Neural progenitor cell (in vitro differentiated cells): ENCODE results near the gene NAT14. TPM values are rescaled to one million over a fixed set of nuclear protein-coding genes. Genes with fewer than 3 reads are reported as not detected.

Source experiments
- DNase-seq: peaks from one replicate; pipeline ENCODE4 v3.0.0-alpha.2; 2016; ENCODE audit warnings: low spot score
- H2AFZ ChIP-seq: fragments of 200-600 bp; sonication (generic); replicated peaks from 2 replicates; pipeline ENCODE4 v1.6.1; 2016; ENCODE audit warnings: antibody characterized with exemption
- H3F3A ChIP-seq: fragments of 200-600 bp; sonication (generic); 2 replicates; pipeline ENCODE4 v1.6.1; 2016; ENCODE audit warnings: antibody characterized with exemption, low read depth
- H3K27ac ChIP-seq: fragments of 200-600 bp; sonication (generic); 2 replicates; pipeline ENCODE4 v1.5.1; 2016; ENCODE audit warnings: mild to moderate bottlenecking
- H3K27me3 ChIP-seq: fragments of 200-600 bp; sonication (generic); 2 replicates; pipeline ENCODE4 v1.6.1; 2016; ENCODE audit warnings: mild to moderate bottlenecking, moderate library complexity
- H3K36me3 ChIP-seq: fragments of 200-600 bp; sonication (generic); 2 replicates; pipeline ENCODE4 v1.5.1; 2016
- H3K4me1 ChIP-seq: fragments of 200-600 bp; sonication (generic); 2 replicates; pipeline ENCODE4 v1.6.1; 2016; ENCODE audit warnings: mixed run types
- H3K4me2 ChIP-seq: fragments of 200-600 bp; sonication (generic); 2 replicates; pipeline ENCODE4 v1.6.1; 2016
- H3K4me3 ChIP-seq: fragments of 200-600 bp; sonication (generic); 2 replicates; pipeline ENCODE4 v1.5.1; 2016
- H3K79me2 ChIP-seq: fragments of 200-600 bp; sonication (generic); 2 replicates; pipeline ENCODE4 v1.6.1; 2016; ENCODE audit warnings: low read depth
- H3K9ac ChIP-seq: fragments of 200-600 bp; sonication (generic); 2 replicates; pipeline ENCODE4 v1.6.1; 2016
- H3K9me3 ChIP-seq: fragments of 200-600 bp; sonication (generic); 2 replicates; pipeline ENCODE4 v1.5.1; 2016; ENCODE audit warnings: low read depth
- H4K20me1 ChIP-seq: fragments of 200-600 bp; sonication (generic); 2 replicates; pipeline ENCODE4 v1.6.1; 2016; ENCODE audit warnings: low read depth
- H3K27ac Mint-ChIP-seq: 3 replicates; pipeline ENCODE4 v1.8.0; 2021; ENCODE audit warnings: mixed read lengths
- H3K27me3 Mint-ChIP-seq: 2 replicates; pipeline ENCODE4 v1.8.0; 2022; ENCODE audit warnings: low read depth, mild to moderate bottlenecking, inconsistent platforms, moderate library complexity, mixed read lengths; ENCODE audit not compliant: insufficient read depth
- H3K36me3 Mint-ChIP-seq: 3 replicates; pipeline ENCODE4 v1.8.0; 2021; ENCODE audit warnings: mixed read lengths
- H3K4me1 Mint-ChIP-seq: 3 replicates; pipeline ENCODE4 v1.8.0; 2021; ENCODE audit warnings: mixed read lengths
- H3K4me3 Mint-ChIP-seq: 3 replicates; pipeline ENCODE4 v1.8.0; 2021; ENCODE audit warnings: mild to moderate bottlenecking, moderate library complexity, mixed read lengths
- H3K9me3 Mint-ChIP-seq: 3 replicates; pipeline ENCODE4 v1.8.0; 2020; ENCODE audit warnings: mixed read lengths
- EZH2 ChIP-seq: fragments of 200-600 bp; sonication (generic); IDR thresholded peaks from 2 replicates; pipeline ENCODE4 v1.6.1; 2017; ENCODE audit warnings: antibody characterized with exemption, mild to moderate bottlenecking, moderate library complexity
- EZH2phosphoT487 ChIP-seq: fragments of 200-600 bp; sonication (generic); IDR thresholded peaks from 2 replicates; pipeline ENCODE4 v1.6.1; 2017; ENCODE audit warnings: antibody characterized with exemption
- total RNA-seq: library from RNA; depleted of rRNA; stranded (reverse); fragments of >200 nt; gene quantifications from 2 replicates; pipeline ENCODE4 v1.2.3, GENCODE V29; 2015; ENCODE audit warnings: low replicate concordance
- TF ChIP-seq, protein P1 (sequence below): fragments of 200-600 bp; sonication (generic); IDR thresholded peaks from 2 replicates; pipeline ENCODE4 v1.5.1; 2017; ENCODE audit warnings: antibody characterized with exemption, mild to moderate bottlenecking

The NAT14 gene, protein sequence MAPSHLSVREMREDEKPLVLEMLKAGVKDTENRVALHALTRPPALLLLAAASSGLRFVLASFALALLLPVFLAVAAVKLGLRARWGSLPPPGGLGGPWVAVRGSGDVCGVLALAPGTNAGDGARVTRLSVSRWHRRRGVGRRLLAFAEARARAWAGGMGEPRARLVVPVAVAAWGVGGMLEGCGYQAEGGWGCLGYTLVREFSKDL
- 16.2 and 49.2 TPM in 2 replicates for total RNA-seq

GRCh38 chr19:55484593-55485438 is at the start of gene NAT14:
Gene NAT14 (plus strand): TSS chr19:55485188. CDS start chr19:55485709, 521 bp downstream.
- Histone ChIP-seq H3K9ac (peak within 1 kb of the TSS; percentile 56), H4K20me1 (peaks cover 25% of the 10 kb centered on the region), H3K36me3 (no peaks in the 10 kb centered on the region), H3K9me3 (no peaks in the 10 kb centered on the region), H2AFZ (no peak within 1 kb of the TSS), H3F3A (peaks cover 28% of the 10 kb centered on the region), H3K4me1 (peaks cover 46% of the 10 kb centered on the region), H3K27me3 (no peaks in the 10 kb centered on the region), H3K27ac (no peak within 1 kb of the TSS), H3K79me2 (peaks cover 14% of the 10 kb centered on the region), H3K4me3 (peak within 1 kb of the TSS; percentile 63), H3K4me2 (peak within 1 kb of the TSS; percentile 95)
- peak; percentile 95 for DNase-seq
- Mint-ChIP-seq H3K4me1 (peaks cover 26% of the 10 kb centered on the region), H3K27me3 (peaks cover 7% of the 10 kb centered on the region), H3K9me3 (no peaks in the 10 kb centered on the region), H3K36me3 (peaks cover 2% of the 10 kb centered on the region), H3K4me3 (peak within 1 kb of the TSS; percentile 85), H3K27ac (peak within 1 kb of the TSS; percentile 85)
- TF ChIP-seq, protein P1, sequence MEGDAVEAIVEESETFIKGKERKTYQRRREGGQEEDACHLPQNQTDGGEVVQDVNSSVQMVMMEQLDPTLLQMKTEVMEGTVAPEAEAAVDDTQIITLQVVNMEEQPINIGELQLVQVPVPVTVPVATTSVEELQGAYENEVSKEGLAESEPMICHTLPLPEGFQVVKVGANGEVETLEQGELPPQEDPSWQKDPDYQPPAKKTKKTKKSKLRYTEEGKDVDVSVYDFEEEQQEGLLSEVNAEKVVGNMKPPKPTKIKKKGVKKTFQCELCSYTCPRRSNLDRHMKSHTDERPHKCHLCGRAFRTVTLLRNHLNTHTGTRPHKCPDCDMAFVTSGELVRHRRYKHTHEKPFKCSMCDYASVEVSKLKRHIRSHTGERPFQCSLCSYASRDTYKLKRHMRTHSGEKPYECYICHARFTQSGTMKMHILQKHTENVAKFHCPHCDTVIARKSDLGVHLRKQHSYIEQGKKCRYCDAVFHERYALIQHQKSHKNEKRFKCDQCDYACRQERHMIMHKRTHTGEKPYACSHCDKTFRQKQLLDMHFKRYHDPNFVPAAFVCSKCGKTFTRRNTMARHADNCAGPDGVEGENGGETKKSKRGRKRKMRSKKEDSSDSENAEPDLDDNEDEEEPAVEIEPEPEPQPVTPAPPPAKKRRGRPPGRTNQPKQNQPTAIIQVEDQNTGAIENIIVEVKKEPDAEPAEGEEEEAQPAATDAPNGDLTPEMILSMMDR: no peak
- TF ChIP-seq EZH2: no peak
- no peak for TF ChIP-seq EZH2phosphoT487

GRCh38 chr19:55436847-55437246 is 48.1 kb upstream of the NAT14 start:
- Mint-ChIP-seq H3K4me3 (peak overlapping the region; percentile 6), H3K36me3 (no peaks in the 10 kb centered on the region), H3K27ac (no peak overlapping the region), H3K27me3 (peaks cover 48% of the 10 kb centered on the region), H3K9me3 (peaks cover 8% of the 10 kb centered on the region), H3K4me1 (peaks cover 15% of the 10 kb centered on the region)
- H3K27me3 ChIP-seq: peaks cover 49% of the 10 kb centered on the region
- no peaks in the 10 kb centered on the region for H3K36me3 ChIP-seq
- no peak overlapping the region for H3K4me2 ChIP-seq
- H3K79me2 ChIP-seq: no peaks in the 10 kb centered on the region
- H3K4me1 ChIP-seq: peaks cover 5% of the 10 kb centered on the region
- TF ChIP-seq EZH2phosphoT487 (no peak), EZH2 (no peak)
- TF ChIP-seq, protein P1: no peak
- no peak overlapping the region for H3K9ac ChIP-seq
- no peak overlapping the region for H2AFZ ChIP-seq
- H4K20me1 ChIP-seq: peaks cover 35% of the 10 kb centered on the region
- H3K9me3 ChIP-seq: no peaks in the 10 kb centered on the region
- DNase-seq: no peak
- no peak overlapping the region for H3K27ac ChIP-seq
- H3K4me3 ChIP-seq: no peak overlapping the region
- H3F3A ChIP-seq: peaks cover 31% of the 10 kb centered on the region

- H3K27me3 Mint-ChIP-seq: peaks cover 48% of the 10 kb centered on the region
- TF ChIP-seq EZH2phosphoT487 (no peak), EZH2 (no peak)
- TF ChIP-seq, protein P1: no peak
- H3K4me3 Mint-ChIP-seq: peak overlapping the region; percentile 6
- H3K9me3 Mint-ChIP-seq: peaks cover 8% of the 10 kb centered on the region
- no peak overlapping the region for H3K27ac Mint-ChIP-seq
- H3K4me1 ChIP-seq: peaks cover 5% of the 10 kb centered on the region
- H3F3A ChIP-seq: peaks cover 31% of the 10 kb centered on the region
- H3K27ac ChIP-seq: no peak overlapping the region
- no peaks in the 10 kb centered on the region for H3K9me3 ChIP-seq
- H3K27me3 ChIP-seq: peaks cover 55% of the 10 kb centered on the region
- no peak overlapping the region for H3K4me2 ChIP-seq
- peaks cover 38% of the 10 kb centered on the region for H4K20me1 ChIP-seq
- H3K36me3 ChIP-seq: no peaks in the 10 kb centered on the region
- peaks cover 15% of the 10 kb centered on the region for H3K4me1 Mint-ChIP-seq
- H3K4me3 ChIP-seq: no peak overlapping the region
- no peaks in the 10 kb centered on the region for H3K36me3 Mint-ChIP-seq
- no peak overlapping the region for H3K9ac ChIP-seq
- peak; percentile 90 for DNase-seq
- H3K79me2 ChIP-seq: no peaks in the 10 kb centered on the region
- no peak overlapping the region for H2AFZ ChIP-seq
Observed at GRCh38 chr19:55437410-55437809, 47.6 kb upstream of the NAT14 start.
